ENCODE measurements around the gene ALG8.

The ALG8 gene

DNA sequence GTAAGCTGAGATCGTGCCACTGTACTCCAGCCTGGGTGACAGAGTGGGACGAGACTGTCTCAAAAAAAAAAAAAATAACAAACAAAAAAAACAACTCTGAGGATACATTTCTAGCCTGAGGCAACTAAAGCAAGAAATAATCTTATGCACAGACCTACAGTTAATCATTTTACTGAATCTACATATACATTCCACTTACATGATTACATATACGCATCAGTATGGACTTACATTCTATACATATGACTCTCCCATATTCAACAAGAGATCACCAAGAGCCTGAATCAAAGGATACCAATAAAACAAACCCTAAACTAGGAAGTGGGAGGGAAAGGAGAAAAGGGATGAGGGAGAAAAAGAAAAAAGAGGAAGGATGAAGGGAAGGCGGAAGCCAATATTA, 1.1 kb downstream of the ALG8 start:
- Histone ChIP-seq H3K4me3 (ENCODE audit: low read depth, low read length) (peak overlapping the region; percentile 95), H3K9ac (ENCODE audit: low read length) (no peak overlapping the region), H3K27me3 (ENCODE audit: control insufficient read depth, insufficient read depth, low read length) (no peaks in the 10 kb centered on the region), H3K27ac (ENCODE audit: low read depth, low read length) (no peak overlapping the region), H3K4me1 (ENCODE audit: control insufficient read depth, insufficient read depth, low read length) (peaks cover 4% of the 10 kb centered on the region; the same call in 1 of the 2 replicates), H3K36me3 (ENCODE audit: control insufficient read depth, insufficient read depth, low read length) (peaks cover 24% of the 10 kb centered on the region), H3K9me3 (ENCODE audit: control insufficient read depth, insufficient read depth, low read depth, low read length) (no peaks in the 10 kb centered on the region)

DNA sequence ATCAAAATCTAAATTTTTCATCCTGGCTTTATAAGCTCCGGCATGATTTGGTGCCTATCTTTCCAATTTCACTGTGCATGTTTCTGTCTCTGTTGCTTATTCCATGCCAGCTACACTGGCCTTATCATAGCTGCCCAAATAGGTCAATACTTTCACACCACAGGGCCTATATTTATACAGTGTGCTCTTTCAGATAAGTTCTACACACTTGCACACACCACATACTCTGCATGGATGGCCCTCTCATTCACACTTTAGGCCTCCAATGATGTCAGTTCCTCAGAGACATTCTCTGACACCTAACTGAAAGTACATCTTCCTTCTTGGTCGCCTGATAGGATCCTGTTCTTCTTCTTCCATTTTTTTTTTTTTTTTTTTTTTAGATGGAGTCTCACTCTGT, 7.0 kb downstream of the ALG8 start:
- Histone ChIP-seq H3K27me3 (ENCODE audit: control insufficient read depth, insufficient read depth, low read length) (no peaks in the 10 kb centered on the region), H3K36me3 (ENCODE audit: control insufficient read depth, insufficient read depth, low read length) (peaks cover 14% of the 10 kb centered on the region), H3K9ac (ENCODE audit: low read length) (no peak overlapping the region), H3K4me1 (ENCODE audit: control insufficient read depth, insufficient read depth, low read length) (no peaks in the 10 kb centered on the region), H3K27ac (ENCODE audit: low read depth, low read length) (no peak overlapping the region), H3K4me3 (ENCODE audit: low read depth, low read length) (no peak overlapping the region), H3K9me3 (ENCODE audit: control insufficient read depth, insufficient read depth, low read depth, low read length) (no peaks in the 10 kb centered on the region)

DNA sequence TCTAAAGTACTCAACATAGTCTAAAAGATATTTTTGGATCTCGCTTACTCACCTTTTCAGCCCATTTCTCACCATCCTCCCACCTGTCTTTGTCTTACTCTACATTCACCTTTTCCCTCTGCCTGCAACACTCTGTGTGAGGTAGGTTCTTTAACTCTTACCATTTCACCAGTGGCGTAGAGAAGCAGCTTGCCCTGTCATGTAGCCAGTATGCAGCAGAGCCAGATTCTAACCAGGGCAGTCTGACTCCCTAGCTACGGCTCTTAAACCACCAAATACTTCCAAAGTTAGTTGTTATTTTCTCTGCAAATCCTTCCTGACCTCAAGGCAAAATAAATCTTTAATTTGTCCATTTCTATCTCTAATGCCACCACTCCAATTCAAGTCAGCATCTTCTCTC, 7.5 kb downstream of the ALG8 start:
- no peaks in the 10 kb centered on the region for H3K4me1 ChIP-seq (ENCODE audit: control insufficient read depth, insufficient read depth, low read length)
- H3K9me3 ChIP-seq (ENCODE audit: control insufficient read depth, insufficient read depth, low read depth, low read length) = no peaks in the 10 kb centered on the region
- no peak overlapping the region for H3K27ac ChIP-seq (ENCODE audit: low read depth, low read length)
- H3K9ac ChIP-seq (ENCODE audit: low read length) = no peak overlapping the region
- no peaks in the 10 kb centered on the region for H3K27me3 ChIP-seq (ENCODE audit: control insufficient read depth, insufficient read depth, low read length)
- H3K36me3 ChIP-seq (ENCODE audit: control insufficient read depth, insufficient read depth, low read length) = peaks cover 9% of the 10 kb centered on the region; the same call in 1 of the 2 replicates
- H3K4me3 ChIP-seq (ENCODE audit: low read depth, low read length) = no peak overlapping the region

DNA sequence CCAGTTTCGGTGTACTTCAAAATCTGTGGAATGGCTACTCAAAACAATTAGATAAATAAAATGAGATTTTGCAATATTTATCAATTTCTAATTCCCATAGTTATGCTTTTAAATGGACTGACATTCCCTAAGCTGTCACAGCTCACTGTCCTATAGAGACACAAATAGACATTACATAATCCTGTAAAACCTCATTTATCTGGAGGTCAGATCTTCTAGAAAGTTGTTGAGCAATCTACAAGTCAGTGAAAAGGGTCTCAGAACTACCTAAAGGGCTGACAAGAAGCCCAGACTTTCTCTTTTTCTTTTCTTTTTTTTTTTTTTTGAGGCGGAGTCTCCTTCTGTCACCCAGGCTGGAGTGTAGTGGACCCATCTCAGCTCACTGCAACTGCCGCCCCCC, 12.0 kb downstream of the ALG8 start:
- no peaks in the 10 kb centered on the region for H3K9me3 ChIP-seq (ENCODE audit: control insufficient read depth, insufficient read depth, low read depth, low read length)
- H3K9ac ChIP-seq (ENCODE audit: low read length) = no peak overlapping the region

DNA sequence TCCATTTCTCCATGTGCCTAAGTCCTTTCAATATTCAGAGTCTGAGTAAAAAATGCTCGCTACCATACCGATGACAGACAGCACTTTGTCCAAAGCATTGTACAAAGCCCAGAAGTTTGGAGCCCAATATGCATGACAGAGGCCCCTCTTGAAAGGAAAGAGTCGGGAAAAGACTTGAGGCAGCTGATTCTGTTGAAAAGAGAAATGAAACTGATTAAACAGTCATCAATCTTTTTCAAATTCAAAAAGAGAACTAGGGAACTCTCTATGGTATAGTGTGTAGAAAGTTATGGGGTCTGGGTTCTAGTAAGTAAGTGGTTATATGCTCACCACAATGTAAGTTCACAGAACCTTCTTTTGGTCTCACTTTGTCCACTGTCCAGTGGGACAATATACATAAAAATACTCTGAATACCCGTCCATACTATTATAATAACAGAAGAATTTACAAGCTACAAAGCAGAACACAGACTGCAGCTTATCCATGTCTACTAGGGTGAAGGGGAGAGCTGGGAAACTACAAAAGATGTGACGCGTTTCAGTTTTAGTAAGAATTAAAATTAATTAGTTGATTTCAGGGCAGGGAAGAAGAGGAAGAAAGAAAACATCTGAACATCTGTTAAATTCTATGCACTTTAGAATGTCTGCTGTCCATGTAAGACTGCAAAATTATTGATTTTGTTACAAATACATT, 26.7 kb downstream of the ALG8 start:
- H3K27ac ChIP-seq (ENCODE audit: low read depth, low read length) = no peak overlapping the region
- H3K27me3 ChIP-seq (ENCODE audit: control insufficient read depth, insufficient read depth, low read length) = no peaks in the 10 kb centered on the region
- H3K9me3 ChIP-seq (ENCODE audit: control insufficient read depth, insufficient read depth, low read depth, low read length) = no peaks in the 10 kb centered on the region
- H3K4me1 ChIP-seq (ENCODE audit: control insufficient read depth, insufficient read depth, low read length) = no peaks in the 10 kb centered on the region
- H3K4me3 ChIP-seq (ENCODE audit: low read depth, low read length) = no peak overlapping the region
- peaks cover 77% of the 10 kb centered on the region for H3K36me3 ChIP-seq (ENCODE audit: control insufficient read depth, insufficient read depth, low read length)
- no peak overlapping the region for H3K9ac ChIP-seq (ENCODE audit: low read length)

More for the DNA sequence above, 12.0 kb downstream of the ALG8 start:
- Histone ChIP-seq H3K36me3 (ENCODE audit: control insufficient read depth, insufficient read depth, low read length) (peaks cover 23% of the 10 kb centered on the region), H3K27ac (ENCODE audit: low read depth, low read length) (no peak overlapping the region), H3K4me1 (ENCODE audit: control insufficient read depth, insufficient read depth, low read length) (no peaks in the 10 kb centered on the region), H3K4me3 (ENCODE audit: low read depth, low read length) (no peak overlapping the region), H3K27me3 (ENCODE audit: control insufficient read depth, insufficient read depth, low read length) (no peaks in the 10 kb centered on the region)

DNA sequence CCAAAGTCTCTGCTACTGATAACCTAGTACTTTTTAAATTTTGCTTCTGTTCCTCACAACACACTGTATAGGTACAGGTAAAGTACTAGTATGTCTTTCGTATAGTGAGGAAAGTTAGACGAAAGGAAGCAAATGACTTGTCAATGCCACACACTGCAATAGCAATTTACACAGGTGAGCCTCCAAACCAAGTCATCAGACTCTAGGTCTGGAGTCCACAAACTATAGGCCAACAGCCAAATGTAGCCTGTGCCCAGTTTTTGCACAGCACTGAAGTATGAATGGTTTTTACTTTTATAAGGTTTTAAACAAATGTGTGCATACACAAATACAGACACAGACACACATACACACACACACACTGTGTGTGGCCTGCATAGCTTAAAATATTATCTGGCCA, 28.1 kb downstream of the ALG8 start:
- no peak overlapping the region for H3K9ac ChIP-seq (ENCODE audit: low read length)
- no peaks in the 10 kb centered on the region for H3K4me1 ChIP-seq (ENCODE audit: control insufficient read depth, insufficient read depth, low read length)
- peaks cover 71% of the 10 kb centered on the region for H3K36me3 ChIP-seq (ENCODE audit: control insufficient read depth, insufficient read depth, low read length)
- no peak overlapping the region for H3K27ac ChIP-seq (ENCODE audit: low read depth, low read length)
- no peaks in the 10 kb centered on the region for H3K27me3 ChIP-seq (ENCODE audit: control insufficient read depth, insufficient read depth, low read length)
- H3K9me3 ChIP-seq (ENCODE audit: control insufficient read depth, insufficient read depth, low read depth, low read length) = no peaks in the 10 kb centered on the region
- H3K4me3 ChIP-seq (ENCODE audit: low read depth, low read length) = no peak overlapping the region

DNA sequence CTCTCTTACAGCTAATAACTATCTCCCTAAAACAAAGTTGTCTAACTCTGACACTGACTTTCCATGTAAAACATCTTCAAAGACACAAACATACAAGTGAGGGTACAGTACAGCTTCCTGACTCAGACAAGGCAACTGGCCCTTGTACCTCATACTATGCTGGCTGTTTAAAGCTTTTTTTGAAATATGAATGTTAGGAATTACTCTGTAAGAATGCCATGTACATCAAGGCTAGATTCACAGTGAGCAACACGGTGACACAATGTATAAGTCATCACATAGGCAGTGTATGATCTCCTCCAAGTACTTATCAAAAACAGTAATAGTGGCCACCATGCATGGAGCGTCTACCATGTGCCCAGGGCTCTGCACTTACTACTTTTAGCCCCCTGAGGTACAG, 28.6 kb downstream of the ALG8 start:
- Histone ChIP-seq H3K4me3 (ENCODE audit: low read depth, low read length) (no peak overlapping the region), H3K36me3 (ENCODE audit: control insufficient read depth, insufficient read depth, low read length) (peaks cover 68% of the 10 kb centered on the region), H3K27me3 (ENCODE audit: control insufficient read depth, insufficient read depth, low read length) (no peaks in the 10 kb centered on the region), H3K27ac (ENCODE audit: low read depth, low read length) (no peak overlapping the region), H3K9ac (ENCODE audit: low read length) (no peak overlapping the region), H3K4me1 (ENCODE audit: control insufficient read depth, insufficient read depth, low read length) (no peaks in the 10 kb centered on the region), H3K9me3 (ENCODE audit: control insufficient read depth, insufficient read depth, low read depth, low read length) (no peaks in the 10 kb centered on the region)

DNA sequence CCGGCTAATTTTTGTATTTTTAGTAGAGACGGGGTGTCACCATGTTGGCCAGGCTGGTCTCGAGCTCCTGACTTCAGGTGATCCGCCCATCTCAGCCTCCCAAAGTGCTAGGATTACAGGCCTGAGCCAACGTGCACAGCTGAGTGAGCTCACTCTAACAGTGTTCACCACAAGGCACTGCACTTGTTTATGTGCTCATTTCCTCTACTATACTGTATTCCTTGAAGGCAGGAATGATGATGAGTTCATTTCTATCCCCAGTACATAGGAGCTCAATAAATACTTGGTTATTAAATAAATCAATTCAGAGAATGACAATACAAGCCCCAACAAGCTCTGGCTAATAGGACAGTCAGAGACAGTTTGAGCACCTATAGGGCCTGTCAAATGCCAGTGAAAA, 29.1 kb downstream of the ALG8 start:
- H3K27ac ChIP-seq (ENCODE audit: low read depth, low read length) = no peak overlapping the region
- H3K9ac ChIP-seq (ENCODE audit: low read length) = no peak overlapping the region
- no peaks in the 10 kb centered on the region for H3K4me1 ChIP-seq (ENCODE audit: control insufficient read depth, insufficient read depth, low read length)
- peaks cover 65% of the 10 kb centered on the region for H3K36me3 ChIP-seq (ENCODE audit: control insufficient read depth, insufficient read depth, low read length)
- H3K4me3 ChIP-seq (ENCODE audit: low read depth, low read length) = no peak overlapping the region
- no peaks in the 10 kb centered on the region for H3K27me3 ChIP-seq (ENCODE audit: control insufficient read depth, insufficient read depth, low read length)
- no peaks in the 10 kb centered on the region for H3K9me3 ChIP-seq (ENCODE audit: control insufficient read depth, insufficient read depth, low read depth, low read length)

DNA sequence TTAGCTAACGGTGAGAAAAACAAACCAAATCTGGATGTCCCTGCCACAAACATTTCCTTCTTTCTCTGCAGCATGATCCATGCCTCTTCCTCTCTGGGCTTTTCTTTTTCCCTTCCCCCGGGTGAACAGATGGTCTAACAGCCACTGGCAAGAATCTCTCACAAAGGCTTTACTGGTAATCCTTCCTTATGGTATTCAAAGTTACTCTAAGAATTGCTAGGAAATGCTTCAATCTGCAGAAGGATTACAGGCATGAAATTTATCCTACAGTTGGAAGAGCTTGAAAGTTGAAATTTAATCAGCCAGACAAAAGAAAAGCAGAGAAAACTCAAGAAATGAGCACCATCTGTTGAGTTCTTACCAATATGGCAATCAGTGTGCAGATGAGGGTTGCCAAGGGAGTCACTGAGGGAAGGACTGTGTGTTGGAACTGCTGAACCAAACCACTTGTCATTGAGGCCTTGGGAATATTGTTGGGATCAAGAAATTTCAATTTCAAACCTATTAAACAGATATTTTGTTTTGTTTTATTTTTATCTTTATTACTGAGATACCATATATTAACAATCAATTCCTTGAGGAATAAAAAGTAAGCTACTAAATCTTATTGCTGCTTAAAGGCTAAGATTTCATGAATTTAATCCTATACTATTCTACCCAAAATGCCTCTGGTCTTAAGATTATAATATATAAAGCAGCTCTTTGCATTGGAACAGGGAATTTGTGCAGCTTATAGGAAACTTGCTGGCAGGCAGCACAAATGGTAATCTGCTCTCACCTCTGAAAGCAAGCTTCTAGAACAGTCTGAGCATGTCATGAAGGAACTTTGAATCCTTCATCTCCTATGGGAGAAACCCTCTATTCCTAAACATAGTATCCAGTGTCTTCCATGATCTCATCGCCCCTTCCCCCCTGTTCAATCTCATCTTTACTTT, 30.1 kb downstream of the ALG8 start:
- Histone ChIP-seq H3K4me3 (ENCODE audit: low read depth, low read length) (no peak overlapping the region), H3K27me3 (ENCODE audit: control insufficient read depth, insufficient read depth, low read length) (no peaks in the 10 kb centered on the region), H3K9me3 (ENCODE audit: control insufficient read depth, insufficient read depth, low read depth, low read length) (no peaks in the 10 kb centered on the region), H3K9ac (ENCODE audit: low read length) (no peak overlapping the region), H3K4me1 (ENCODE audit: control insufficient read depth, insufficient read depth, low read length) (no peaks in the 10 kb centered on the region), H3K36me3 (ENCODE audit: control insufficient read depth, insufficient read depth, low read length) (peaks cover 69% of the 10 kb centered on the region), H3K27ac (ENCODE audit: low read depth, low read length) (no peak overlapping the region)

DNA sequence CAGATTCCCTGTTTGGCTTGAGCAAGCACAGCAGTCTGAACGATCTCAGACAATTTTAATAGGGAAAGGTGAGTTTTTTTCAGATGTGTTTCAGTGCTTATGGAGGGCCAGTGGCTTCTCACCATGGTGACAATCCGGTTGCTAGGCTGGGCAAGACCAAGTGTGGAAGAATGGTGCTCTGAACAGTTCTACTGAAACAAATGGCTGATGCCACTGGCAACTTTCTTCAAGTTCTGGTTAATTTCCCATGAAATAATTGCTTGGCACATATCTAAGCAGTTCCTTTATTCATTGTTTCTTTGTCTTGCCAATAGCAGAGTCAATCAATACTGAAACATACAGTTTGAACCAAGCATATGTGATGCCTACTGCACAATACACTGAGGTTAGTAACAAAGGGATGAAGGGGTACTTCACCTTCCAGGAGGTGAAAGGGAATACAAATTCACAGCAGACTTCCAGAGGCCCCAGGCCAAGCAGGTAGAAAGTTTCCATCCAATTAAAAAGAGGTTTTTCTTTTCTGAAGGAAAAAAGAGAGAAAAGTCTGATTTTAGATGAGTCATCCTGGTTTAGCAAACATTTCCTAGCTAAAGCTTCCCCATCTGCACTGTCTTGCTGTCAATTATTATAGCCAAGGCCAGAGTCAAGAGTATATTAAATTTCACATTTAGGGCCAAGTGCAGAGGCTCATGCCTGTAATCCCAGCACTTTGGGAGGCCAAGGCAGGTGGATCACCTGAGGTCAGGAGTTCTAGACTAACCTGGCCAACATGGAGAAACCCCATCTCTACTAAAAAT, 38.6 kb downstream of the ALG8 start:
- H3K27ac ChIP-seq (ENCODE audit: low read depth, low read length) = no peak overlapping the region
- peaks cover 60% of the 10 kb centered on the region for H3K36me3 ChIP-seq (ENCODE audit: control insufficient read depth, insufficient read depth, low read length)
- no peaks in the 10 kb centered on the region for H3K4me1 ChIP-seq (ENCODE audit: control insufficient read depth, insufficient read depth, low read length)
- H3K9ac ChIP-seq (ENCODE audit: low read length) = no peak overlapping the region
- no peaks in the 10 kb centered on the region for H3K27me3 ChIP-seq (ENCODE audit: control insufficient read depth, insufficient read depth, low read length)
- no peaks in the 10 kb centered on the region for H3K9me3 ChIP-seq (ENCODE audit: control insufficient read depth, insufficient read depth, low read depth, low read length)
- H3K4me3 ChIP-seq (ENCODE audit: low read depth, low read length) = no peak overlapping the region

Data from HUES6 (cell line).